Osteocyte (in vitro differentiated cells): Measurements from ENCODE around the gene ESRRA. TPM values are rescaled to one million over a fixed set of nuclear protein-coding genes. Genes with fewer than 3 reads are reported as not detected.

Source experiments
- DNase-seq: peaks from one replicate; pipeline ENCODE4 v3.0.0; 2021; ENCODE audit warnings: mixed read lengths; ENCODE audit not compliant: unreplicated experiment; ENCODE audit errors: extremely low spot score
- H3K27ac Mint-ChIP-seq: one replicate; pipeline ENCODE4 v1.8.0; 2021; ENCODE audit warnings: mild to moderate bottlenecking, mixed read lengths; ENCODE audit not compliant: unreplicated experiment
- H3K27me3 Mint-ChIP-seq: one replicate; pipeline ENCODE4 v1.8.0; 2021; ENCODE audit warnings: mixed read lengths; ENCODE audit not compliant: unreplicated experiment
- H3K36me3 Mint-ChIP-seq: one replicate; pipeline ENCODE4 v1.8.0; 2021; ENCODE audit warnings: mixed read lengths; ENCODE audit not compliant: unreplicated experiment
- H3K4me1 Mint-ChIP-seq: one replicate; pipeline ENCODE4 v1.8.0; 2021; ENCODE audit warnings: mixed read lengths; ENCODE audit not compliant: unreplicated experiment
- H3K4me3 Mint-ChIP-seq: one replicate; pipeline ENCODE4 v1.8.0; 2021; ENCODE audit warnings: mild to moderate bottlenecking, moderate library complexity, mixed read lengths; ENCODE audit not compliant: unreplicated experiment
- H3K9me3 Mint-ChIP-seq: one replicate; pipeline ENCODE4 v1.8.0; 2021; ENCODE audit warnings: mixed read lengths; ENCODE audit not compliant: unreplicated experiment
- total RNA-seq: library from RNA; stranded (reverse); gene quantifications from 2 replicates; pipeline ENCODE4 v1.2.1, GENCODE V29; 2021
- TF ChIP-seq, protein P1 (sequence below): fragments of 200-600 bp; sonication (generic); IDR thresholded peaks from 2 replicates; pipeline ENCODE4 v1.5.0; 2021; ENCODE audit warnings: antibody characterized with exemption, mild to moderate bottlenecking, moderate library complexity

The ESRRA gene
- total RNA-seq, 1 donor from 2014 or later: 37.4 TPM

- peaks cover 1% of the 10 kb centered on the region for H3K36me3 Mint-ChIP-seq
- peaks cover 26% of the 10 kb centered on the region for H3K27me3 Mint-ChIP-seq
- no peak for DNase-seq
- H3K4me1 Mint-ChIP-seq: peaks cover 30% of the 10 kb centered on the region
- peak within 1 kb of the TSS; percentile 70 for H3K4me3 Mint-ChIP-seq
- H3K9me3 Mint-ChIP-seq: no peaks in the 10 kb centered on the region
- TF ChIP-seq, protein P1, sequence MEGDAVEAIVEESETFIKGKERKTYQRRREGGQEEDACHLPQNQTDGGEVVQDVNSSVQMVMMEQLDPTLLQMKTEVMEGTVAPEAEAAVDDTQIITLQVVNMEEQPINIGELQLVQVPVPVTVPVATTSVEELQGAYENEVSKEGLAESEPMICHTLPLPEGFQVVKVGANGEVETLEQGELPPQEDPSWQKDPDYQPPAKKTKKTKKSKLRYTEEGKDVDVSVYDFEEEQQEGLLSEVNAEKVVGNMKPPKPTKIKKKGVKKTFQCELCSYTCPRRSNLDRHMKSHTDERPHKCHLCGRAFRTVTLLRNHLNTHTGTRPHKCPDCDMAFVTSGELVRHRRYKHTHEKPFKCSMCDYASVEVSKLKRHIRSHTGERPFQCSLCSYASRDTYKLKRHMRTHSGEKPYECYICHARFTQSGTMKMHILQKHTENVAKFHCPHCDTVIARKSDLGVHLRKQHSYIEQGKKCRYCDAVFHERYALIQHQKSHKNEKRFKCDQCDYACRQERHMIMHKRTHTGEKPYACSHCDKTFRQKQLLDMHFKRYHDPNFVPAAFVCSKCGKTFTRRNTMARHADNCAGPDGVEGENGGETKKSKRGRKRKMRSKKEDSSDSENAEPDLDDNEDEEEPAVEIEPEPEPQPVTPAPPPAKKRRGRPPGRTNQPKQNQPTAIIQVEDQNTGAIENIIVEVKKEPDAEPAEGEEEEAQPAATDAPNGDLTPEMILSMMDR: no peak
- no peak within 1 kb of the TSS for H3K27ac Mint-ChIP-seq
Measured at GRCh38 chr11:64291262-64291751, 14.0 kb upstream of the ESRRA start, which contains the start of gene KCNK4. Gene KCNK4, plus strand, starts transcription at chr11:64291302. Its CDS starts 1,717 bp downstream, at chr11:64293019.

DNA sequence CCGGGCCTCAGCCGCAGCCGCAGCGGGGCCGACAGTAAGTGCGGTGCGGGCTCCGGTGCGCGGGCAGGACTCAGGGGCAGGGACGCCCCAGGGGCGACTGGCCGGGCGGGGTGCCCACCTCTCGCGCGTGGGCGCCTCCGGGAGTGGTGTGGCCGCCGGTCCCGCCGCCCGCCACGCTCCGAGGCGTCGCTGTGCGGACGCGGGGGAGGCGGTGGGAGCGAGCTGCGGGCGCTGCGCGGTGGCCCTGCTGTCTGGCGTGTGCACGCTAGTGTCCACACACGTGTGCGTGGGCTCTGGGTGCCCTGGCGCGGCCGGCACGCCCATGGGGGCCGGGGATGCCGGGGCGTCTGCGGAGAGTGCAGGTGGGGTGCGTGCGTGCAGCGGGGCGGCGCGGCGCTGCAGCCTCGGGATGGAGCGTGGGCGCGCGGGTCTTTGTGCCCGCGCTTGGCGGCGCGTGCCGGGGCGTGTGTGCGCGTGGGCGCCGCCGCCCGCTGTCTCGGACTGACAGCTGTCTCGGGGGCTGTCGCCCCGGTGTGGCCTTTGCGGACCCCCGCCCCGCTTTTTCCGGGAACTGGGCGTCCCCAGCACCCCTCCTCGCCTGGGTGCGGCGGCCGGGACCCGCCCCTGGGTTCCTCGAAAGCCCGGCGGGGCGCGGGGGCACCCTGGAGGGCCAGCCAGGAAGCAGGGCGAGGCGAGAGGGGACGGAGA, 13.4 kb upstream of the ESRRA start:
- H3K36me3 Mint-ChIP-seq: peaks cover 1% of the 10 kb centered on the region
- TF ChIP-seq, protein P1: no peak
- no peaks in the 10 kb centered on the region for H3K9me3 Mint-ChIP-seq
- H3K27ac Mint-ChIP-seq: no peak overlapping the region
- DNase-seq: no peak
- peaks cover 30% of the 10 kb centered on the region for H3K27me3 Mint-ChIP-seq
- no peak overlapping the region for H3K4me3 Mint-ChIP-seq
- H3K4me1 Mint-ChIP-seq: peaks cover 27% of the 10 kb centered on the region

GRCh38 chr11:64292460-64293254, 12.7 kb upstream of the ESRRA start:
- DNase-seq: no peak
- Mint-ChIP-seq H3K4me3 (peak overlapping the region; percentile 57), H3K4me1 (peaks cover 23% of the 10 kb centered on the region), H3K36me3 (peaks cover 1% of the 10 kb centered on the region), H3K9me3 (no peaks in the 10 kb centered on the region), H3K27me3 (peaks cover 35% of the 10 kb centered on the region), H3K27ac (no peak overlapping the region)
- TF ChIP-seq, protein P1: no peak

- Mint-ChIP-seq H3K27me3 (peaks cover 47% of the 10 kb centered on the region), H3K4me3 (no peak overlapping the region), H3K27ac (peak overlapping the region; percentile 78), H3K9me3 (no peaks in the 10 kb centered on the region), H3K36me3 (no peaks in the 10 kb centered on the region), H3K4me1 (peaks cover 28% of the 10 kb centered on the region)
- TF ChIP-seq, protein P1: no peak
- no peak for DNase-seq
Measured at GRCh38 chr11:64294774-64295173, 10.6 kb upstream of the ESRRA start.

DNA sequence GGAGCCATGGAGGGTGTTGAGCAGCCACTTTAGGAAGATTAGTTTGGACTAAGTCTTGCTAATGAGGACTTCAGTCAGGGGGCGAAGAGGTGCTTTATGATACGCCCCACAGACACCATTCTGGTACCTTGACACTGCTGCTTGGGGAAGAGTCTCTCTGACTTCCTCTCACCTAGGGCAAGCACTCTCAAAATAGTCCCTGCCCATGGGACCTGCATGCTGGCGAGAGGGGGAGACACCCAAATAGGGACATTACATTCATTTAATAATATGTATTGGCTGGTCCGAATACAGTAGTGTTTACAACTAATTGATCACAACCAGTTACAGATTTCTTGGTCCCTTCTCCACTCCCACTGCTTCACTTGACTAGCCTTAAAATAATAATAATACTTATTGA, 9.6 kb upstream of the ESRRA start:
- peaks cover 31% of the 10 kb centered on the region for H3K4me1 Mint-ChIP-seq
- no peaks in the 10 kb centered on the region for H3K9me3 Mint-ChIP-seq
- no peak overlapping the region for H3K4me3 Mint-ChIP-seq
- no peaks in the 10 kb centered on the region for H3K36me3 Mint-ChIP-seq
- no peak overlapping the region for H3K27ac Mint-ChIP-seq
- H3K27me3 Mint-ChIP-seq: peaks cover 46% of the 10 kb centered on the region
- DNase-seq: no peak
- TF ChIP-seq, protein P1: no peak
